WERI-Rb-1 (cell line): ENCODE results near the gene GSC2.

Experiments
- DNase-seq: peaks from one replicate; pipeline ENCODE4 v3.0.0-alpha.2; 2020
- H3K27ac ChIP-seq: fragments of 250-450 bp; sonication (Bioruptor Pico); 2 replicates; pipeline ENCODE4 v1.5.1; 2020; ENCODE audit warnings: mild to moderate bottlenecking, moderate library complexity
- H3K27me3 ChIP-seq: fragments of 250-450 bp; sonication (Bioruptor Pico); 2 replicates; pipeline ENCODE4 v1.5.1; 2021; ENCODE audit warnings: mild to moderate bottlenecking, low read depth, moderate library complexity; ENCODE audit not compliant: insufficient read depth, severe bottlenecking
- H3K36me3 ChIP-seq: fragments of 250-450 bp; sonication (Bioruptor Pico); 2 replicates; pipeline ENCODE4 v1.5.1; 2020; ENCODE audit warnings: mild to moderate bottlenecking, moderate library complexity
- H3K4me3 ChIP-seq: 2 replicates; pipeline ENCODE4 v1.5.1; 2011; ENCODE audit warnings: low read depth, mild to moderate bottlenecking, control low read depth, low read length
- H3K9me3 ChIP-seq: fragments of 250-450 bp; sonication (Bioruptor Pico); 2 replicates; pipeline ENCODE4 v1.5.1; 2021; ENCODE audit warnings: mild to moderate bottlenecking, moderate library complexity; ENCODE audit not compliant: severe bottlenecking
- TF ChIP-seq, protein P1 (sequence below): IDR thresholded peaks from 2 replicates; pipeline ENCODE4 v1.5.1; 2011; ENCODE audit warnings: low read depth, mild to moderate bottlenecking, control low read depth, inconsistent platforms, low read length

Gene GSC2

DNA sequence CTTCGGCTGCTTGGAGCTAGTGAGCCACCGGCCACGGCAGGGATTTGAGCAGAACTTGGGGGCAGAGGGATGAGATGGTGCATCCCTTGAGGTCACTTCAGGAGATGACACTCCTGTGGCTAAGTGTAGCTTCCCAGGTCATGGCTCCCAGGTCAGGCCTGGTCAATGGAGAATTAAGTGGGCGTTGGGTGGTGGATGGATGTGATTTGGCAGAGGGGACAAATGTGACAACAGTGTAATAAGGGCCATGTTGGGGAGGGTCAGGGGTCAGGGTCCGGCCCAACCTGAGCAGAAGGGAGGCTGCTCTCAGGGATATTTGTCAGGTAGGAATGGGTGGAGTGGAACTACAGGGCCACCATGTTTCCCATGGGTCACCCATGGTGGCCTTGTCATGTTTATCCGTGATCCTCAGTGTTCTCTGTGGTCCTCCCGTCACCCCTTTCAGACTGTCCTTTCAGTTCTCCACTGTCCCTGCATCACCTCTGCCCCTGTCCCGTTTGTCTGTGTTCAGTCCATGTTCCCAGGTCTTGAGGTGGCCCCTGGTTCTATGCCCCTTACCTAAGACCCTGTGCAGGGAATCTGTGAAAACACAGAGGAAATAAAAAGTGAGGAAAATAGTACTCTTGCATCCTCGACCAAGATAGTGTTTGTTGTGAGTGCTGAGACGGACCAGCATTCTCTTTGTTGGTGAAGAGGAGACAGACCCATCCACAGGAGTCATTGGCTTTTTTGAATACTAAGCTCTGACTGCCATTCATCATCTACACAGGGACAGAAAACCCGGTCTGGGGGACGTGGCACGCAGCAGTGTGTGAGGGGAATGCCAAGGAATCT, 22.3 kb upstream of the GSC2 start:
- H3K36me3 ChIP-seq = peaks cover 17% of the 10 kb centered on the region
- no peak for DNase-seq
- H3K4me3 ChIP-seq = peak overlapping the region; percentile 93
- peaks cover 33% of the 10 kb centered on the region for H3K27me3 ChIP-seq
- TF ChIP-seq, protein P1, sequence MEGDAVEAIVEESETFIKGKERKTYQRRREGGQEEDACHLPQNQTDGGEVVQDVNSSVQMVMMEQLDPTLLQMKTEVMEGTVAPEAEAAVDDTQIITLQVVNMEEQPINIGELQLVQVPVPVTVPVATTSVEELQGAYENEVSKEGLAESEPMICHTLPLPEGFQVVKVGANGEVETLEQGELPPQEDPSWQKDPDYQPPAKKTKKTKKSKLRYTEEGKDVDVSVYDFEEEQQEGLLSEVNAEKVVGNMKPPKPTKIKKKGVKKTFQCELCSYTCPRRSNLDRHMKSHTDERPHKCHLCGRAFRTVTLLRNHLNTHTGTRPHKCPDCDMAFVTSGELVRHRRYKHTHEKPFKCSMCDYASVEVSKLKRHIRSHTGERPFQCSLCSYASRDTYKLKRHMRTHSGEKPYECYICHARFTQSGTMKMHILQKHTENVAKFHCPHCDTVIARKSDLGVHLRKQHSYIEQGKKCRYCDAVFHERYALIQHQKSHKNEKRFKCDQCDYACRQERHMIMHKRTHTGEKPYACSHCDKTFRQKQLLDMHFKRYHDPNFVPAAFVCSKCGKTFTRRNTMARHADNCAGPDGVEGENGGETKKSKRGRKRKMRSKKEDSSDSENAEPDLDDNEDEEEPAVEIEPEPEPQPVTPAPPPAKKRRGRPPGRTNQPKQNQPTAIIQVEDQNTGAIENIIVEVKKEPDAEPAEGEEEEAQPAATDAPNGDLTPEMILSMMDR = no peak
- no peaks in the 10 kb centered on the region for H3K9me3 ChIP-seq
- H3K27ac ChIP-seq = peak overlapping the region; percentile 83

DNA sequence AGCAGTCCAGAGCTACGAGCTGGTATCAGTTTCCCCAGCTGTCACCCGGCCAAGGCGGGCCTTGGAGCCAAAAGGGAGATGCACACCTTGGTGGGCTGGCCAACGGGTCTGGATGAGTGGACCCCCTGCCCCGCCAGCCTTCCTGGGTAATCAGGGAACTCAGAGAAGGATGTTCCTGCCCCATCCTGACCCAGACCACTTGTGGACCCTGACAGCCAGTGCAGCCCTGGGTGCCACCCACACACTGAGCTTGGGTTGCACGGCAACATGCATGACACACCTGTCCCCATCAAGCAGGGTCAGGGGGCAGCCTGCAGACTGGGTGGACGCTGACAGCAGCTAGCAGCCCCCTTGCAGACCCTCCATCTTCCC, 19.8 kb upstream of the GSC2 start:
- no peak overlapping the region for H3K27ac ChIP-seq
- TF ChIP-seq, protein P1 = no peak
- peak overlapping the region; percentile 48; the same call in 1 of the 2 replicates for H3K4me3 ChIP-seq
- peaks cover 52% of the 10 kb centered on the region for H3K27me3 ChIP-seq
- no peak for DNase-seq
- H3K9me3 ChIP-seq = no peaks in the 10 kb centered on the region
- H3K36me3 ChIP-seq = peaks cover 3% of the 10 kb centered on the region

DNA sequence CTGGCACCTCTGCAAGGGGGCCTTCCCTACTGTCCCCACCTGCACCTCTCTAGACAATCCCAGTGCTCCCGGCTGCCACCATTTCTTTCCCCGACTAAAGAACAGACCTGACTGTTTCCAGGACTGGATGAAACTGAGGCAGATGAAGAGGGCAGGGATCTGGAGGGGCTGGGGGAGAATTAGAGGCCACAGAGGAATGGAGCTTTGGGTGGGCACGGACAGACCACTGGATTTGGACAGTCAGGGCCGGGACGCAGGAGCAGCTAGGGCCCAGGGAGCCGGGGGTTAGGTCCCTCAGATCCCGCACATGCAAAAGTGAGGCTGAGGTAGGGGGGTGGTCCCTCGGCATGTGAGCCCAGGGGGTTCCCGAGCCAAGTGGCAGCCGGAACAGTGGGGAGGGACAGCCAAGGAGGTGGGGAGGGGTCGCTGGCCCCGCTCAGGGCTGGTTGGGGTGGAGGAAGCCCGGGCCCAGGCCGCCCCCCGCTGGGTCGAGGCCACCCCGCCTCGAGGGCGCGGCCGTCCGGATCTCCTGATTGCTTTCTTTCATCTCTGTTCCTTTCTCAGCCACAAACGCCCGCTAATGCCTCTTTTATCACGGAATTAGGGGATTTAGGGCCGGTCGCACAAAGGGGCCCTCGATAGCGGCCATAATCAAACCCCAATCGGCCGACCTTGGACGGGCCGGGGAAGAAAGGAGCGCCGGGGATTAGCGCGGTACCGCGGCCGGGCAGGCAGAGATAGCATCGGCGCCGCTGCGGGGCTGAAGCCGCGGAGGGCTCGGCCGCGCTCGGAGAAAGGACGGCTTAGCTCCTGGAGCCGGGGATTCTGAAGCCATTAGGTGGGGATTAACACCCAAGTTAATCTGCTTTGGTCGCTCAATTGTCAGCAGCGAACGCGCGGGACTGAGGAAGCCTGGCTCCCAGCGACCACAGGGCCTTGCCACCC, 19.2 kb upstream of the GSC2 start:
- TF ChIP-seq, protein P1 = no peak
- peak overlapping the region; percentile 48 for H3K4me3 ChIP-seq
- H3K36me3 ChIP-seq = peaks cover 3% of the 10 kb centered on the region
- H3K9me3 ChIP-seq = peaks cover 4% of the 10 kb centered on the region
- H3K27ac ChIP-seq = peak overlapping the region; percentile 41
- DNase-seq = peak; percentile 86
- H3K27me3 ChIP-seq = peaks cover 52% of the 10 kb centered on the region

DNA sequence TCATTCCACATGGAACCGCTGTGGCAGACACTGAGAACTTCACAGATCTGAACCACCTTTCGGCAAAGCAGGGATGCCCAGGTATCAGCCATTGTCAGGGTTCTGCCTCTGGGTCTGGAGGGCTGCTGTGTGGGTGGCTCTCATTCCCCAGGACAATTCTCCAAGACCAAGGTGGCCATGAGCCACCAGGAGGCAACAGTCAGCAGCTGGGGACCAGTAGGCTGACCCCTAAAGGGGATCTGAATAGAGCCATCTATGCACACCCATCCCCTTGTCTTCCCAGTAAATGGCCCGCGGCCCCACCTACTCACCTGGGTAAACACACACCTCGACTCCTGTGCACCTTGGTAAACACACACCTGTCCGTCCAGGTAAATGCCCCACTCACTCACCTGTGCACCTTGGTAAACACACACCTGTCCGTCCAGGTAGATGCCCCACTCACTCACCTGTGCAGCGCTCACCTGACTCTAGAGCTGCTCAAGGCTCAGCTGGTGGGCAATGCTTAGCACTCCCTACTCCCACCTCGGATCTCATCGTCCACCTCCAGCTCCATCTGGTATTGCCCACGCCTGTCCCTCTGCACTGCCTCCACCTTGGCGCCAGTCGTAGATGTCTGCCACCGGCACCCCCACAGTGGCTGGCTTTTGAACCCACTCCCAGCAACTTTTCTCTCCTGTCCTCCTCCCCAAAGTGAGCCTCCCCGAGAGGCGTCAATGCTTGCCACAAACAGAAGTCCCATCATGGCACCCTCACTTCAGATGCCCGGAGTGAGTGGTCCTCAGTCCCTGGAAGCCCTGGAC, 18.2 kb upstream of the GSC2 start:
- Histone ChIP-seq H3K27ac (no peak overlapping the region), H3K36me3 (no peaks in the 10 kb centered on the region; the same call in none of the 2 replicates), H3K9me3 (peaks cover 9% of the 10 kb centered on the region), H3K27me3 (peaks cover 52% of the 10 kb centered on the region), H3K4me3 (no peak overlapping the region)
- TF ChIP-seq, protein P1 = peak; percentile 45
- no peak for DNase-seq

DNA sequence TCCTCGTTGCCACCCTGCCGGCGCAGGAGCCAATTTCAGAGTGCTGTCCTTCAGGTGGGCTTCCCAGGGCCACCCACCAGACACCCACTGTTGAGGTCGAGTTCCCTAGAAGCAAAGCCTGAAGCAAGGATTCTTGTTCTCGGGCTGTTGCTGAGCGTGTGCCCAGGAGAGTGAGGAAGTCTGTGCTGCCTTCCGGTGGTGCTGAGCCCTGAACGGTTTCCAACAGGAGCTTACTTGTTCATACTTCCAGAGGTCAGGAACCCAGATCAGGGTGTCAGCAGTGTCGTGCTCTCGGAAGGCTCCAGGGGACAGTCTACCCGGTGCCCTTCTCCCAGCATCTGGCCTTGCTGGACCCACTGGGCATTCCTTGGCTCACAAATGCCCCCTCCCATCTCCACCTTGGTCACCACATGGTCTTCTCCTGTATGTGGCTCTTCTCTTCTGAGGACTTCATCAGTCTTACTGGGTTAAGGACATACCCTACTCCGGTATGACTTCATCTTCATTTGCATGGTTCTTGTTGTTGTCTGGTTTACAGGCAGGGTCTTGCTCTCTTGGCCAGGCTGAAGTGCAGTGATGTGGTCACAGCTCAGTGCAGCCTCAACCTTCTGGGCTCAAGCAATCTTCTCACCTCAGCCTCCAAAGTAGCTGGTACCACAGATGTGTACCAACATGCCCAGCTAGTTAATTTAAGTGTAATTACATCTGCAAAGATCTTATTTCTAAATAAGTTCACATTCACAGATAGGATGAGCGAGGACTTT, 17.2 kb upstream of the GSC2 start:
- Histone ChIP-seq H3K4me3 (no peak overlapping the region), H3K9me3 (peaks cover 9% of the 10 kb centered on the region), H3K27ac (no peak overlapping the region), H3K27me3 (peaks cover 52% of the 10 kb centered on the region), H3K36me3 (no peaks in the 10 kb centered on the region; the same call in none of the 2 replicates)
- TF ChIP-seq, protein P1 = no peak
- DNase-seq = no peak
